ENCODE measurements around the gene PCIF1. TPM values are rescaled to one million over a fixed set of nuclear protein-coding genes. Genes with fewer than 3 reads are reported as not detected.
"Not testable (repeated sequence)": the region's sequence is repeated elsewhere in the genome, so short reads cannot be mapped to it uniquely, and the experiment has no call there.

Gene PCIF1
- total and polyA plus RNA-seq, 2 experiments from 2014 or later, result 5.3 to 24.3 TPM

DNA sequence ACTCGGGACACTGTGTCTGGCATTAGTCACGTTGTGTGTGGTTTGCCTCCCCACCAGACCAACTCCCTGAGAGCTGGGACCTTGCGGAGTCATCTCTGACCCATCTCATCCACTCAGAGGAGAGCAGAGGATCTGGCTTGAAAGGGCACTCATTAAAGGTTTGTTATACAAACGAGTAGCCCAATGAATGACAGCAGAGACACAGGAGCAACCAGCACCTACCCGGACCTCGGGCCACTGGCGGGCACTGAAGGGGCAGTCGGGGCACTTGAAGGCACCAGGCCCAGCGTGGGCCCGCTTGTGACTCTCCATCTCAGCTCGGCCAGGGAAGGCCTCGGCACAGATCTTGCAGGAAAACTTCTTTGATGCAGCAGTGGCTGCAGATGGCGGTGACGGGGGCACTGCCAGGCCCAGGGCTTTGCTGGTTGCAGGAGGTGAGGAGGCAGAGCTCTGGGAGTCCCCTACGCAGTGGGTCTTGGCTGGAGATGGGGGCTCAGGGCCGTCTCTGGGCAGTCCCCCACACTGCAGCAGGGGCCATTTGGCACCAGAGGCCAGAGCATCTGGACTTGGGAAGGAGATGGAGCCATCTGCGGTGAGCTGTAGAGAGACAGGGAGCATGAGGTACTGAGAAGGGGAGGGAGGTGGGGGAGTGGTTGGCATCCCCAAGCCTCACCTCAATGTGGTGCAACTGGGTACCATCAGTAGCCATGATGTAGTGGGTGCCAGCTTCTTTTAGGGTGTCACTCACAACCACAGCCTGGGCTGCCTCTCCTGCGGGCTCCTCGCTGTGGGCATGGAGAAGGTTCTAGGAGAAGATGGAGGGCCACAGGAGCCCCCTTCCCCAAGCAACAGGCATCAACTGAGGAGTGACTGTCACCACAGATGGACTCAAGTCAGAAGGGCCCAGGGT lies 17.7 kb downstream of the PCIF1 start:
- Histone ChIP-seq H3K79me2 (ENCODE audit: insufficient read depth) (no peaks in the 10 kb centered on the region), H2AFZ (no peak overlapping the region), H3K36me3 (ENCODE audit: low read depth) (peaks cover 11% of the 10 kb centered on the region; the same call in 1 of the 2 replicates), H3K4me1 (ENCODE audit: insufficient read depth) (no peaks in the 10 kb centered on the region), H3K4me3 (no peak overlapping the region), H3K9me2 (ENCODE audit: insufficient read depth) (no peaks in the 10 kb centered on the region), H3K27ac (no peak overlapping the region), H4K20me1 (ENCODE audit: insufficient read depth) (no peaks in the 10 kb centered on the region), H3K9me3 (ENCODE audit: low read depth) (no peaks in the 10 kb centered on the region), H3K9ac (no peak overlapping the region), H3K4me2 (ENCODE audit: unreplicated experiment) (no peak overlapping the region), H3F3A (ENCODE audit: insufficient read depth) (no peaks in the 10 kb centered on the region), H3K27me3 (replicated peaks; ENCODE audit: insufficient read depth) (no peaks in the 10 kb centered on the region)
- TF ChIP-seq EZH2phosphoT487 (IDR thresholded peaks at IDR 0.05; ENCODE audit: insufficient read depth, low read depth) (no peak), EZH2 (IDR thresholded peaks at IDR 0.05; ENCODE audit: insufficient read depth, poor library complexity, severe bottlenecking) (no peak)
- DNase-seq, result no peak
- in situ Hi-C loops (cut with MboI), result loop anchor here (10.0 kb wide), 1 partner anchor 127 kb away; the partner anchor contains the start of gene TNNC2
- WGBS, 2 experiments (ENCODE audit: low coverage in 1 of 2, low lambda C conversion rate in 2 of 2, missing lambda C conversion rate in 2 of 2), result 85 to 88% methylated on average over 19 of the region's 19 CpGs

DNA sequence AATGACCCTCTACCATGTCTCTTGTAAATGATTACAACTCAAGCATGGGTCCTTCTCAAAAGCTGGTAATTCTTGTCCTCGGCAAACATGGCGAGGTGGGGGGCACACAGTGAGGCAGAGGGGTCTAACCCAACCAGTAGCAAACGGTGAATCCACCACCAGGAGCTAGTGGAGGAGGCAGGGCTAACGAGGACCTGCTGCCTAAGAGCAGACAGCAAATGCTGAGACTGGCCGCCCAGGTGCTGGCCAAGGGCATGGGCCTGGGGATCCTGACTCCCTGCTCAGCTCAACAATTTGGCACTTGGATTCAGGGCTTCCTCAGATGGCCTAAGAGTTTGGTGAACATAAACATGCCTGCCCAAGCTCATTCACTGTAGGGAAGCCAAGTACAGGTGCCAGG lies 18.4 kb downstream of the PCIF1 start:
- Histone ChIP-seq H3K9me3 (ENCODE audit: low read depth) (no peaks in the 10 kb centered on the region), H3K4me3 (no peak overlapping the region), H3K9me2 (ENCODE audit: insufficient read depth) (no peaks in the 10 kb centered on the region), H3K4me1 (ENCODE audit: insufficient read depth) (no peaks in the 10 kb centered on the region), H3K79me2 (ENCODE audit: insufficient read depth) (no peaks in the 10 kb centered on the region), H3K36me3 (ENCODE audit: low read depth) (peaks cover 11% of the 10 kb centered on the region; the same call in 1 of the 2 replicates), H3K4me2 (ENCODE audit: unreplicated experiment) (no peak overlapping the region), H2AFZ (no peak overlapping the region), H3F3A (ENCODE audit: insufficient read depth) (no peaks in the 10 kb centered on the region), H4K20me1 (ENCODE audit: insufficient read depth) (no peaks in the 10 kb centered on the region), H3K27ac (no peak overlapping the region), H3K9ac (no peak overlapping the region), H3K27me3 (replicated peaks; ENCODE audit: insufficient read depth) (no peaks in the 10 kb centered on the region)
- no peak for DNase-seq
- in situ Hi-C loops (cut with MboI), result loop anchor here (10.0 kb wide), 1 partner anchor 128 kb away; the partner anchor contains the start of gene TNNC2
- TF ChIP-seq EZH2phosphoT487 (IDR thresholded peaks at IDR 0.05; ENCODE audit: insufficient read depth, low read depth) (no peak), EZH2 (IDR thresholded peaks at IDR 0.05; ENCODE audit: insufficient read depth, poor library complexity, severe bottlenecking) (no peak)
- WGBS, 2 experiments (ENCODE audit: low coverage in 1 of 2, low lambda C conversion rate in 2 of 2, missing lambda C conversion rate in 2 of 2), result 87 to 91% methylated on average over 5 of the region's 5 CpGs

DNA sequence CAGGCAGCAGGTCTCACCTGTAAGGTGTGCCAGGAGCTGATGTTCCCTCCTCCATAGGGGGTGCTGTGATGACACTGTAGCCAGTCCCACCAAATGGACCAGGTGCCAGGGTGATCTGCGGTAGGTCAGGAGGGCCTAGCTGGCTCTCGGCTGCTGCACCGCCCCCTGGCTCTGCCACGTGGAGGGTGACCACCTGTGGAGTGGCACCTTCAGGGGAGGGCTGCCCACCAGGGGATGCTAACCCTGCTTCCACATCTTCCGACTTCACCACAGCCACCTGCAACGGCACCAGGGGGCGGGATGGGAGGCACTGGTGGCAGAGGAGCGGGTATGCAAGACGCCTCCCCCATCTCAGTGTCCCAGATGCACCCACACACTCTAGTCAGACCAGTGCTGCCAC lies 19.2 kb downstream of the PCIF1 start:
- no peak overlapping the region for H3K4me3 ChIP-seq
- H3K4me1 ChIP-seq (ENCODE audit: insufficient read depth), result no peaks in the 10 kb centered on the region
- H2AFZ ChIP-seq, result no peak overlapping the region
- H4K20me1 ChIP-seq (ENCODE audit: insufficient read depth), result no peaks in the 10 kb centered on the region
- H3K27me3 ChIP-seq (replicated peaks; ENCODE audit: insufficient read depth), result no peaks in the 10 kb centered on the region
- no peak overlapping the region for H3K27ac ChIP-seq
- no peaks in the 10 kb centered on the region for H3K9me2 ChIP-seq (ENCODE audit: insufficient read depth)
- no peak for DNase-seq
- peaks cover 15% of the 10 kb centered on the region; the same call in 1 of the 2 replicates for H3K36me3 ChIP-seq (ENCODE audit: low read depth)
- H3K4me2 ChIP-seq (ENCODE audit: unreplicated experiment), result no peak overlapping the region
- 92 to 94% methylated on average over 6 to 9 of the region's 9 CpGs for WGBS, 2 experiments (ENCODE audit: low coverage in 1 of 2, low lambda C conversion rate in 2 of 2, missing lambda C conversion rate in 2 of 2)
- TF ChIP-seq EZH2phosphoT487 (IDR thresholded peaks at IDR 0.05; ENCODE audit: insufficient read depth, low read depth), result no peak
- TF ChIP-seq EZH2 (IDR thresholded peaks at IDR 0.05; ENCODE audit: insufficient read depth, poor library complexity, severe bottlenecking), result no peak
- no peaks in the 10 kb centered on the region for H3F3A ChIP-seq (ENCODE audit: insufficient read depth)
- no peak overlapping the region for H3K9ac ChIP-seq
- in situ Hi-C loops (cut with MboI), result loop anchor here (10.0 kb wide), 1 partner anchor 129 kb away; the partner anchor contains the start of gene TNNC2
- no peaks in the 10 kb centered on the region for H3K79me2 ChIP-seq (ENCODE audit: insufficient read depth)
- no peaks in the 10 kb centered on the region for H3K9me3 ChIP-seq (ENCODE audit: low read depth)

DNA sequence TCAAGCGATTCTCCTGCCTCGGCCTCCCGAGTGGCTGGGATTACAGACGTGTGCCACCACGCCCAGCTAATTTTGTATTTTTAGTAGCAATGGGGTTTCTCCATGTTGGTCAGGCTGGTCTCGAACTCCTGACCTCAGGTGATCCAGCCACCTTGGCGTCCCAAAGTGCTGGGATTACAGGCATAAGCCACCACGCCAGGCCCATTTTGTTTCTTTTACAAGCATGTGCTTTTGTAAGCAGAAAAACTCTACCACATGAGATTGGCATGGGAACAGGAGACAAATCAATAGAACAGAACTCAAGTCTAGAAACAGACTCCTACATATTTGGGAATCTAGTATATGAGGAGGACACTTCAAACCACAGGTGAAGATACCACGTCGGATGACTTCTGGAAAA lies 21.8 kb downstream of the PCIF1 start:
- H3K4me2 ChIP-seq (ENCODE audit: unreplicated experiment); H3K9me2 ChIP-seq (ENCODE audit: insufficient read depth); H3K4me3 ChIP-seq; H3F3A ChIP-seq (ENCODE audit: insufficient read depth); H3K9ac ChIP-seq; H3K79me2 ChIP-seq (ENCODE audit: insufficient read depth); H3K27me3 ChIP-seq (replicated peaks; ENCODE audit: insufficient read depth); DNase-seq; H4K20me1 ChIP-seq (ENCODE audit: insufficient read depth); H3K27ac ChIP-seq; H2AFZ ChIP-seq; H3K4me1 ChIP-seq (ENCODE audit: insufficient read depth); H3K9me3 ChIP-seq (ENCODE audit: low read depth): not testable (repeated sequence)
- 76 to 80% methylated on average over 10 of the region's 10 CpGs for WGBS, 2 experiments (ENCODE audit: low coverage in 1 of 2, low lambda C conversion rate in 2 of 2, missing lambda C conversion rate in 2 of 2)
- in situ Hi-C loops (cut with MboI), result loop anchor here (10.0 kb wide), 1 partner anchor 132 kb away; the partner anchor contains the start of gene TNNC2
- H3K36me3 ChIP-seq (ENCODE audit: low read depth), result peaks cover 27% of the 10 kb centered on the region; the same call in 1 of the 2 replicates

Measured in GM23248 (cell line).